HEK293 (cell line): ENCODE measurements around the gene FYCO1.

Experiments used
- CTCF ChIA-PET: fragments of 350-600 bp; formaldehyde crosslinking; extraction: SDS; loops from one replicate; lab custom pipeline; 2021; ENCODE audit warnings: antibody characterized with exemption; lab: Yijun Ruan, JAX
- POLR2A ChIA-PET: fragments of 300-600 bp; formaldehyde crosslinking; extraction: SDS; loops from one replicate; lab custom pipeline; 2020; ENCODE audit warnings: antibody characterized with exemption, inconsistent platforms; lab: Yijun Ruan, JAX
- H3K27ac ChIP-seq: fragments of 200-500 bp; sonication (Bioruptor generic); 2 replicates; pipeline ENCODE4 v1.5.1; 2014; ENCODE audit warnings: low read depth, low read length, control low read depth, inconsistent platforms; ENCODE audit errors: extremely low read depth
- H3K36me3 ChIP-seq, 2 experiments: fragments of 200-500 bp in 1 of 2; sonication (Bioruptor generic) in 1 of 2; 1 replicate in 1 of 2; 2 replicates in 1 of 2; pipeline ENCODE4 v1.5.1; 2014 to 2017; ENCODE audit warnings: inconsistent platforms in 2 of 2, low read length in 2 of 2; ENCODE audit not compliant: control insufficient read depth in 2 of 2, insufficient read depth in 1 of 2
- H3K4me1 ChIP-seq: fragments of 200-500 bp; sonication (Bioruptor generic); 2 replicates; pipeline ENCODE4 v1.5.1; 2014; ENCODE audit warnings: mild to moderate bottlenecking, low read length, inconsistent platforms; ENCODE audit not compliant: control insufficient read depth, insufficient read depth
- H3K4me3 ChIP-seq: 2 replicates; pipeline ENCODE4 v1.5.1; 2011; ENCODE audit warnings: low read depth, mild to moderate bottlenecking, control low read depth, low read length, moderate library complexity
- H3K9me3 ChIP-seq: fragments of 200-500 bp; sonication (Bioruptor generic); 2 replicates; pipeline ENCODE4 v1.5.1; 2014; ENCODE audit warnings: low read depth, low read length, inconsistent platforms; ENCODE audit not compliant: control insufficient read depth, insufficient read depth
- EGR2 ChIP-seq: fragments of 450-650 bp; formaldehyde crosslinking; IDR thresholded peaks from 2 replicates; pipeline ENCODE4 v1.5.1; 2016; ENCODE audit warnings: low read depth, missing biosample characterization, missing genetic modification characterization
- GLIS2 ChIP-seq: fragments of 450-650 bp; formaldehyde crosslinking; IDR thresholded peaks from 2 replicates; pipeline ENCODE4 v1.5.1; 2016; ENCODE audit warnings: missing biosample characterization, missing genetic modification characterization
- KLF10 ChIP-seq: fragments of 450-650 bp; IDR thresholded peaks from 2 replicates; pipeline ENCODE4 v1.5.1; 2018; ENCODE audit warnings: missing biosample characterization, mild to moderate bottlenecking, missing genetic modification characterization
- MEIS1 ChIP-seq: sonication (generic); formaldehyde crosslinking; IDR thresholded peaks from 2 replicates; pipeline ENCODE4 v1.8.1; 2022; ENCODE audit warnings: missing genetic modification reagents, mild to moderate bottlenecking, borderline replicate concordance
- MYNN ChIP-seq: fragments of 450-650 bp; formaldehyde crosslinking; IDR thresholded peaks from 2 replicates; pipeline ENCODE4 v1.5.1; 2016; ENCODE audit warnings: missing biosample characterization, missing genetic modification characterization, borderline replicate concordance
- SALL2 ChIP-seq: fragments of 450-650 bp; formaldehyde crosslinking; IDR thresholded peaks from 2 replicates; pipeline ENCODE4 v1.5.0; 2017; ENCODE audit warnings: missing biosample characterization, mild to moderate bottlenecking, missing genetic modification characterization, borderline replicate concordance
- SP7 ChIP-seq: fragments of 450-650 bp; formaldehyde crosslinking; IDR thresholded peaks from 2 replicates; pipeline ENCODE4 v1.5.1; 2016; ENCODE audit warnings: missing biosample characterization, missing genetic modification characterization
- ZBTB48 ChIP-seq: fragments of 450-650 bp; formaldehyde crosslinking; IDR thresholded peaks from 2 replicates; pipeline ENCODE4 v1.5.1; 2016; ENCODE audit warnings: missing biosample characterization, missing genetic modification characterization
- ZEB2 ChIP-seq: fragments of 450-650 bp; formaldehyde crosslinking; IDR thresholded peaks from 2 replicates; pipeline ENCODE4 v1.5.1; 2016; ENCODE audit warnings: missing biosample characterization, missing genetic modification characterization
- ZIC2 ChIP-seq: fragments of 450-650 bp; formaldehyde crosslinking; IDR thresholded peaks from 2 replicates; pipeline ENCODE4 v1.5.1; 2016; ENCODE audit warnings: missing biosample characterization, missing genetic modification characterization
- ZNF148 ChIP-seq: fragments of 450-650 bp; formaldehyde crosslinking; IDR thresholded peaks from 2 replicates; pipeline ENCODE4 v1.5.0; 2017; ENCODE audit warnings: missing biosample characterization, missing genetic modification characterization, borderline replicate concordance
- ZNF248 ChIP-seq: fragments of 450-650 bp; formaldehyde crosslinking; IDR thresholded peaks from 2 replicates; pipeline ENCODE4 v1.5.1; 2017; ENCODE audit warnings: missing biosample characterization, missing genetic modification characterization
- ZNF292 ChIP-seq: fragments of 450-650 bp; formaldehyde crosslinking; IDR thresholded peaks from 2 replicates; pipeline ENCODE4 v1.5.1; 2016; ENCODE audit warnings: low read depth, missing biosample characterization, missing genetic modification characterization, borderline replicate concordance
- ZNF391 ChIP-seq: fragments of 450-650 bp; formaldehyde crosslinking; IDR thresholded peaks from 2 replicates; pipeline ENCODE4 v1.5.1; 2016; ENCODE audit warnings: low read depth, missing biosample characterization, missing genetic modification characterization, borderline replicate concordance
- ZNF416 ChIP-seq: fragments of 450-650 bp; formaldehyde crosslinking; IDR thresholded peaks from 2 replicates; pipeline ENCODE4 v1.5.1; 2016; ENCODE audit warnings: missing biosample characterization, missing genetic modification characterization
- ZNF510 ChIP-seq: fragments of 450-650 bp; formaldehyde crosslinking; IDR thresholded peaks from 2 replicates; pipeline ENCODE4 v1.5.1; 2018; ENCODE audit warnings: mild to moderate bottlenecking, missing genetic modification characterization, missing biosample characterization; ENCODE audit not compliant: insufficient replicate concordance
- ZNF521 ChIP-seq: fragments of 450-650 bp; formaldehyde crosslinking; IDR thresholded peaks from 2 replicates; pipeline ENCODE4 v1.5.1; 2017; ENCODE audit warnings: missing biosample characterization, mild to moderate bottlenecking, missing genetic modification characterization
- ZNF530 ChIP-seq: fragments of 450-650 bp; formaldehyde crosslinking; IDR thresholded peaks from 2 replicates; pipeline ENCODE4 v1.5.1; 2016; ENCODE audit warnings: low read depth, missing biosample characterization, missing genetic modification characterization
- ZNF548 ChIP-seq: fragments of 450-650 bp; formaldehyde crosslinking; IDR thresholded peaks from 2 replicates; pipeline ENCODE4 v1.5.1; 2016; ENCODE audit warnings: missing biosample characterization, missing genetic modification characterization
- ZNF558 ChIP-seq: fragments of 450-650 bp; formaldehyde crosslinking; IDR thresholded peaks from 2 replicates; pipeline ENCODE4 v1.5.1; 2016; ENCODE audit warnings: missing biosample characterization, missing genetic modification characterization
- ZNF621 ChIP-seq: fragments of 450-650 bp; formaldehyde crosslinking; IDR thresholded peaks from 2 replicates; pipeline ENCODE4 v1.5.1; 2017; ENCODE audit warnings: missing biosample characterization, missing genetic modification characterization
- ZNF843 ChIP-seq: fragments of 450-650 bp; formaldehyde crosslinking; IDR thresholded peaks from 2 replicates; pipeline ENCODE4 v1.5.1; 2016; ENCODE audit warnings: missing biosample characterization, missing genetic modification characterization
- ZSCAN16 ChIP-seq: fragments of 450-650 bp; formaldehyde crosslinking; IDR thresholded peaks from 2 replicates; pipeline ENCODE4 v1.5.1; 2016; ENCODE audit warnings: missing biosample characterization, missing genetic modification characterization
- ZSCAN30 ChIP-seq: fragments of 450-650 bp; IDR thresholded peaks from 2 replicates; pipeline ENCODE4 v1.5.1; 2018; ENCODE audit warnings: missing biosample characterization, mild to moderate bottlenecking, missing genetic modification characterization, moderate library complexity
- ZSCAN4 ChIP-seq: fragments of 450-650 bp; formaldehyde crosslinking; IDR thresholded peaks from 2 replicates; pipeline ENCODE4 v1.5.1; 2017; ENCODE audit warnings: missing biosample characterization, missing genetic modification characterization
- TF ChIP-seq, protein P1 (sequence below): fragments of 450-650 bp; formaldehyde crosslinking; IDR thresholded peaks from 2 replicates; pipeline ENCODE4 v1.5.1; 2016; ENCODE audit warnings: missing biosample characterization, missing genetic modification characterization

Gene FYCO1

GRCh38 chr3:46022909-46023785 lies 27.5 kb upstream of the FYCO1 start (continued):
- TF ChIP-seq ZNF510 (tag by site-specific recombination) (no peak), ZNF843 (tag by site-specific recombination) (no peak), ZBTB48 (no peak), SALL2 (tag by site-specific recombination) (no peak), MYNN (no peak), ZNF548 (no peak), ZNF521 (tag by site-specific recombination) (no peak)

GRCh38 chr3:46021516-46021915 lies 25.9 kb upstream of the FYCO1 start:
- H3K27ac ChIP-seq = no peak overlapping the region
- POLR2A ChIA-PET = no interaction called here
- no peaks in the 10 kb centered on the region for H3K36me3 ChIP-seq
- TF ChIP-seq ZNF391 (tag by site-specific recombination) (no peak), ZNF521 (tag by site-specific recombination) (no peak), SP7 (tag by site-specific recombination) (no peak), ZNF248 (no peak), ZNF843 (tag by site-specific recombination) (no peak), ZSCAN30 (no peak), ZNF558 (tag by site-specific recombination) (no peak), MEIS1 (no peak), ZNF148 (tag by site-specific recombination) (no peak), ZNF510 (tag by site-specific recombination) (no peak), ZNF416 (no peak), ZNF621 (tag by site-specific recombination) (no peak), ZNF530 (tag by site-specific recombination) (no peak)
- CTCF ChIA-PET = no interaction called here
- H3K9me3 ChIP-seq = no peaks in the 10 kb centered on the region
- no peaks in the 10 kb centered on the region for H3K4me1 ChIP-seq
- H3K4me3 ChIP-seq = no peak overlapping the region

GRCh38 chr3:46020766-46021510 lies 25.3 kb upstream of the FYCO1 start:
- no peaks in the 10 kb centered on the region for H3K9me3 ChIP-seq
- no peaks in the 10 kb centered on the region for H3K4me1 ChIP-seq
- POLR2A ChIA-PET = no interaction called here
- CTCF ChIA-PET = no interaction called here
- H3K4me3 ChIP-seq = no peak overlapping the region
- no peak overlapping the region for H3K27ac ChIP-seq
- no peaks in the 10 kb centered on the region for H3K36me3 ChIP-seq
- TF ChIP-seq EGR2 (no peak), GLIS2 (no peak), ZSCAN4 (tag by site-specific recombination) (no peak), ZEB2 (tag by site-specific recombination) (no peak), SALL2 (tag by site-specific recombination) (no peak), ZIC2 (tag by site-specific recombination) (no peak), KLF10 (tag by site-specific recombination) (no peak), ZSCAN16 (tag by site-specific recombination) (no peak), ZNF292 (tag by site-specific recombination) (no peak)
- TF ChIP-seq, protein P1, sequence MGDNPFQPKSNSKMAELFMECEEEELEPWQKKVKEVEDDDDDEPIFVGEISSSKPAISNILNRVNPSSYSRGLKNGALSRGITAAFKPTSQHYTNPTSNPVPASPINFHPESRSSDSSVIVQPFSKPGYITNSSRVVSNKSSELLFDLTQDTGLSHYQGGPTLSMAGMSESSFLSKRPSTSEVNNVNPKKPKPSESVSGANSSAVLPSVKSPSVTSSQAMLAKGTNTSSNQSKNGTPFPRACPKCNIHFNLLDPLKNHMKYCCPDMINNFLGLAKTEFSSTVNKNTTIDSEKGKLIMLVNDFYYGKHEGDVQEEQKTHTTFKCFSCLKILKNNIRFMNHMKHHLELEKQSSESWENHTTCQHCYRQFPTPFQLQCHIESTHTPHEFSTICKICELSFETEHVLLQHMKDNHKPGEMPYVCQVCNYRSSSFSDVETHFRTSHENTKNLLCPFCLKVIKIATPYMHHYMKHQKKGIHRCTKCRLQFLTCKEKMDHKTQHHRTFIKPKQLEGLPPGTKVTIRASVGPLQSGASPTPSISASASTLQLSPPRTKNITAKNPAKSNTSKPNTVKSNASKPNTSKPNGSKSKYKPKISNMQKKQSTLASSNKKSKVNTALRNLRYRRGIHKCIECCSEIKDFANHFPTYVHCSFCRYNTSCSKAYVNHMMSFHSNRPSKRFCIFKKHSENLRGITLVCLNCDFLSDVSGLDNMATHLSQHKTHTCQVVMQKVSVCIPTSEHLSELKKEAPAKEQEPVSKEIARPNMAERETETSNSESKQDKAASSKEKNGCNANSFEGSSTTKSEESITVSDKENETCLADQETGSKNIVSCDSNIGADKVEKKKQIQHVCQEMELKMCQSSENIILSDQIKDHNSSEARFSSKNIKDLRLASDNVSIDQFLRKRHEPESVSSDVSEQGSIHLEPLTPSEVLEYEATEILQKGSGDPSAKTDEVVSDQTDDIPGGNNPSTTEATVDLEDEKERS = no peak
